ENCODE results near the gene SNX8.
"Not testable (repeated sequence)": the region's sequence is repeated elsewhere in the genome, so short reads cannot be mapped to it uniquely, and the experiment has no call there.

SNX8 gene

DNA sequence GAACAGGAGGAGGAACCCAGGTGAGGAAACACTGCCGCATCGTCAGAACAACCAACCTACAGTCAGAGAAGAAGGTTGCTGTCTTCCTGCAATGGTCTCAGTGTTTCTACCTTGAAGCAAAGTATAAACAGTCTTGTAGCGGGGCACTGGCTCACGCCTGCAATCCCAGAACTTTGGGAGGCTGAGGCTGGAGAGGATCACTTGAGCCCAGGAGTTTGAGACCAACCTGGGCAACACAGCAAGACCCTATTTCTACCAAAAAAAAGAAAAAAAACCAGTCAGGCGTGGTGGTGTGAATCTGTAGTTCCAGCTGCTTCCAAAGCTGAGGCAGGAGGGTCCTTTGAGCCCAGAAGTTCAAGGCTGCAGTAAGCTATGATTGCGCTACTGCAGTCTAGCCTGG, 23.4 kb downstream of the SNX8 start:
- DNase-seq (ENCODE audit: low spot score): no peak

DNA sequence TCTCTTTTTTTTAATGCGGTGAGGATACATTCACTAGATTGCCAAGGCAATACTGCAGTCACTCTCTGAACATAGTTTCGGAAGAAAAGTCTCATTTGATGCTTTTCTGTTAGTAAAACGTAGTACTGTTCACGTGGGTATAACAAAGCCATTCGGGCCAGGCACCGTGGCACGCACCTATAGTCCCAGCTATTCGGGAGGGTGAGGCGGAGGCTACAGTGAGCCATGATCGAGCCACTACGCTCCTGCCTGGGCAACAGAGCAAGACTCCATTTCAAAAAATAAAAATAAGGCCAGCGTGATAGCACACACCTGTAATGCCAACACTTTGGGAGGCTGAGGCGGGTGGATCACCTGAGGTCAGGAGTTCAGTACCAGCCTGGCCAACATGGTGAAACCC, 24.6 kb downstream of the SNX8 start:
- DNase-seq (ENCODE audit: low spot score): no peak

DNA sequence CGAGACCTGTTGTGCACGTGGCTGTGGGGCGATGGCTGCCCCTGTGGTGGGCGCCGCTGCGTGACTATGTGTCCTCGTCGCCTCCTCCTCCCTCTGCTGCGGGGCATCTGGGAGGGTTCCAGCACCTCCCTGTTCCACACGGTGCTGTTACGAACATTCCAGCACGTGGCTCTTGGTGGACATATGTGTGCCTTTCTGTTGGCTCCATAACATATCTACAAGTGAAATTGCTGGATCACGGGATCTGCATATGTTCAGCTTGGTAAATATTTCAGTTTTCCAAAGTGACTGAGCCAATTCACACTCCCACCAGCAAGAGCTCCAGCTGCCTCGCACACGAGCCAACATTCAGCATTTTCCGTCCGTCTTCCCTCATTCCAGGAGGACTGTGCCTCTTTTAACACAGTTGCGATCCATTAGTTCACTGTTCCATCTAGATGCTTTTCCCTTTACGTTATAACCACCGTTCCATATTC, 25.1 kb downstream of the SNX8 start:
- no peak for DNase-seq (ENCODE audit: low spot score)

DNA sequence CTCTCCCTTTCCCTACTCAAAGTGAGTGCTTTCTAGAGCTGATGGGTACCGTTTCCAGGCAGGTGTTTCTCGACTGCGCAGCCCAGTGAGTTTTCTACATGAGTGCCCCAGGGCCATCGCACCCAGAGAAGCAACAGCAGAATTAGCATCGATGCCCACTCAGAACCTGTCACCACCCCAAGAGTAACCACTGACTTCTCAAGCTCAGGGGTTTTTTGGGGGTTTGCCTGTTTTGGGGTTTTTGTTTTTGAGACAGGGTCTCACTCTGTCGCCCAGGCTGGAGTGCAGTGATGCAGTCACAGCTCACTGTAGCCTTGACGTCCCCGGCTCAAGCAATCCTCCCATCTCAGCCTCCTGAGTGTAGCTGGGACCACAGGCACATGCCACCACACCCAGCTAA, 25.7 kb downstream of the SNX8 start:
- no peak for DNase-seq (ENCODE audit: low spot score)

DNA sequence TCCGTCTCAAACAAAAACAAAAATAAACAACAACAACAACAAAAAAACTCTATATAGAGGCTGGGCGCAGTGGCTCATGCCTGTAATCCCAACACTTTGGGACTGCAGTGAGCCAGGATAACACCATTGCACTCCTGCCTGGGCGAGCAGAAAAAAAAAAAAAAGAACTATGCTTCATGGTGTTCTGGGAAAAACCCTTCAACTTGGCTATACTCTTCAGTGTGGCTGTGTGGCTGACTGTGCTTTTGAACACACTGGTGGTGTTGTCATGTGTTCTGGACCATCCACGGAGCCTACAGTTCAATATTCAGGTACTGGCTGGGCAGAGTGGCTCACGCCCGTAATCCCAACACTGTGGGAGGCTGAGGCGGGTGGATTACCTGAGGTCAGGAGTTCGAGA, 26.5 kb downstream of the SNX8 start:
- no peak for DNase-seq (ENCODE audit: low spot score)

DNA sequence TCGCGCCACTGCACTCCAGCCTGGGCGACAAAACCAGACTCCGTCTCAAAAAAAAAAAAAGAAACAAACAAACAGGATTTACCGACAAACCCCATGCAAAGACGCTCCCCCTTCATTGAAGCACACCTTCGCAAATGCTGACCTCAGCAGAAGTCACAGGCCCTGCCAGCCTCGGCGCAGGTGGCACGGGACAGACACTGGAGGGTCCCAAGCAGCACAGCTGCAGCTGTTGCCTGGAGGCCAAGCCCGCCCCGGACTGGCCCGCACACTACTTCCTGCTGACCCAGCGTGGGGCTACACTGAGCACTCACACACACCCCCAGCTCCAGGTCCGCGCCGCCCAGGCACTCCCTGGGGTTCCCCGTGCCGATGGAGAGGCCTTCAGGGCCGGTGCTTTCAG, 31.2 kb downstream of the SNX8 start:
- DNase-seq (ENCODE audit: low spot score): no peak

DNA sequence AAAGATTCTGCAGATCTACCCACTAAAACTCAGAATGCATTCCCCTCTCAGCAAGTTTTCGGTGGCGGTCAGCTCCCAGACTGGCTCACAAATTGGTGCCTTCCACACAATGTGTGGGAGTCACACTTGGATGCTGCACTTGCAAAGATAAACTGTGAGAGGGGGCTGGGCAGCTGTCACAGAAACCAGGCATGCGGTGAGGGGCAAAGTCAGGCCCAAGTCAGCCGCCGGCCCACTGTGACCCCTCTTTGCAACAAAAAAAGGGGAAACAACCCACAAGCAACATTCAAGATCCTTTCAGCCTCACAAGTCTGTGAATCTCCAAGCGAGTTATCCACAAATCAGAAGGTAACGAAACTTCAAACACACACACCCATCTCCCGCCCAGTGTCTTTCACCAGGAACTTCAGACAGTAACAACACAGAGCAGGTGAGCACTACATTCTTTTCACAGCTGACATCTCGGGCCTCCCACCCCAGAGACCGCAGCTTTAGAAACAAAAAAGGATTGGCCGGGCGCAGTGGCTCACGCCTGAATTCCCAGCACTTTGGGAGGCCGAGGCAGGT, 32.0 kb downstream of the SNX8 start:
- no peak for DNase-seq (ENCODE audit: low spot score)

DNA sequence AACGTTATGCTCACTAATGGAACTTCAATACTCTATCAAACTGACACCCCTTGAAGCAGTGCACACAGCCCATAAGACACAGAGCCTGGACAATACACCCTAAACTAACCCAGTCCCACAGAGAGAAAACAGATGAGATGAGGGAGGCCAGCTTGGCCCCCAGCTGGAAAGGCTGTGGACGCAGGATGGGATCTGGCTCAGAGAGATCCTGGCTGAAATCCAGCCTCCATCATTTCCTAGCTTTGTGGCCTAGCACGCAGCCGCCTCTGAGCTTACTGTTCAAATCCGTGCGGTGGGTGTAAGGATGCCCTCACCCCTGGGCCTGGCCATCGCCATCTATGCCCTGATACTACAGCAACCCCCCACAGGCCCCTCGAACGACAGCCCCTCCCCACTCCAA, 32.7 kb downstream of the SNX8 start:
- no peak for DNase-seq (ENCODE audit: low spot score)

DNA sequence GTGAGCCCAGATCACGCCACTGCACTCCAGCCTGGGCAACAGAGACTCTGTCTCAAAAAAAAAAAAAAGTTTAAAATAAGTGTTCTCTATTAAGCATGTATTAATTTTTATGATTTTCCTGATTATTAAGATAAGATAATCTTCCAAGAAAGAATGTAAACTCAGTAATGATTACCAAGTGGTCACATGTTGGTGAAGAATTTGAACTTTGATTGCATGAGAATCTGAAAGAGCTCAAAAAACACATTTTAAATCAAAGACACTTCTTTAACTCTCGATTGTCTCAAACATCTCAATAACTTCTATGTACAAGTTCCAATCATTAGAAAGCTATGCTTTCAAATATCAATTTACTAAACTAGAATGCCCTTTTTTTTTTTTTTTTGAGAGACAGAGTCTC, 33.8 kb downstream of the SNX8 start:
- DNase-seq (ENCODE audit: low spot score): no peak

DNA sequence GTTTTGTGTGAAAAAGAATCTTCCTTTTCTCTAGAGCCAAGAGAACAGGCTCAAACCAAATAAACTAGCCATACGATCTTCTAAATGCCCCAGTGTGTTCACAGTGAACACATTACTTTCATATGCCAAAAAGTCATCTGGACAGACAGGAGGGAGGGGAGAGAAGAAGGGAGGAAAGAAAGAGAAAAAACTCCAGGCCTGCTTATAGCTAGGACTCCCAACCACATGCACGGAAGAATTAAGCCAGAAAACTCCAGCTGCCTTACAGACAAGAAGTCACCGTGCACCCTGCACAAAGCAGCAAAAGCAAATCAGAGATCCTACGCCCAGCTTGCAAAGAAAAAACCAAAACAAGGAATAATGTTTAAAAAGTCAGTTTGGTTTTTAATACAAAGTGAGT, 34.3 kb downstream of the SNX8 start:
- no peak for DNase-seq (ENCODE audit: low spot score)

DNA sequence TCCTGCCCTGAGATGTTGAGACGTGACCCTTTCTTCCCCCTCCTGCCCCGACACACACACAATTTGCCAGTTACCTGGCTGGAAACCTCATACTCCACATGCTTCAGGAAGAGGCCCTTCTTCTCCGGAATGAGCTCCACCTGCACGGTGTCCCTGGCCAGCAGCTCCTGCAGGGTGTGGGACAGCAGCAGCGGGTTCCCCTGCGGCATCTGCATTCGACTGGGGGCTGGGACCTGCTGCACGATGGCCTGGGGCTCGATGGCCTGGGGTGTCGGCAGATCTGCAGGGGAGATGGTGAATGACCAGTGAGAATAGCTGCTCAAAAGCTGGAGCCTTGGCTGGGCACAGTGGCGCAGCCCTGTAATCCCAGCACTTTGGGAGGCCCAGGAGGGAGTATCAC, 36.2 kb downstream of the SNX8 start:
- DNase-seq (ENCODE audit: low spot score): no peak

DNA sequence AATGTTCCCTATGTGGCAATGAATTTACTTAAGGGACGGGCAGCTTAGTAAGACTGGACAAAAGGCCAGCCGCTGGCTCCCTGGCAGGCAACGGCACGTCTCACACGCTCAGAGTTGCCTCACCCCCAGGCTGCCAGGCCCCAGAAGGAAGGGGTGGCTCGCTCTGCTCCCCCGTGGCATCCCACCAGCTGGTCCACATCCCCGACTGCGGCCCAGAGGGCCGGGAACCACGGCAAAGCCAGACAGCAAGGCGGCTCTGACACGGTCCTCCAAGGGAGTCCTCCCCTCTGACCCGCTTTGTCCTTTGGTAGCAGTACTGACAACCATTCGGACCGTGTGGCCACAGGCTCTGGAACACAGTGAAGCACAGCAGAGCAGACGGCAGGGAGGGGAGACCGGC, 38.1 kb downstream of the SNX8 start:
- DNase-seq (ENCODE audit: low spot score): no peak

DNA sequence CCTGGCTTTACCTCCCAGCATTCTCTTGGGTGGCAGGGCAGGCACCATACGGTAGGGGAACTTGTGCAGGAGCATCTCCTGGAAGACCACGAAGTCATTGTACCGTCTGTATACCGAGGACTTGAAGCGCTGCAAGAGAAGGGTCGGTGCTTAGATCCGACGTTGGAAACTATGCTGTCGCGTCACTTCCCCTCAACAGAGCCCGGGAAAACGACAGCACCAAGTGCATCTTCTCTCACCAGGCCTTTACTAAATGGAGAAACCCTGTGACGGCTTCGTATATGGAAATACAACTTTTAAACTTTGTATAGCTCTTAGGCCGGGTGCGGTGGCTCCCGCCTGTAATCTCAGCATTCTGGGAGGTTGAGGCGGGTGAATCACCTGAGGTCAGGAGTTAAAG, 39.1 kb downstream of the SNX8 start:
- DNase-seq (ENCODE audit: low spot score): no peak

DNA sequence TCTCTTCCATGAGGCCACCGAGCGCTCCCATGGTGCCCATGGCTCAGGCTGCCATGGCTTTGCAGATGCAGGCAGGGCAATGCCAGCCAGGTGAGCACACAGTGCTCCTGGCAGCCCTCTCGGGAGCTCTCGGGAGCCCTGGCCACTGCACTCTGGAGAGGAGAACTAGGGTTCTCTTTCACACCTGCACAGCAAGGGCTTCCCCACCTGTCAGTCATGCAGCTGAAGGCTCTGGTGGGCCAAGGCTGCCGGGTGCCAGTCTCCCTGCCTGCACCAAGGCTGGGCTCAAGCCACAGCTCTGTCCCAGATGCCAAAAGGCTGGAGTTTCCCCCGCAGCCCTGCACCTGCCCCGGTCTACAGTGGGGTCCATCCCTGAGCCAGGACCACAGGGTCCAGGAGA, 39.6 kb downstream of the SNX8 start:
- no peak for DNase-seq (ENCODE audit: low spot score)

DNA sequence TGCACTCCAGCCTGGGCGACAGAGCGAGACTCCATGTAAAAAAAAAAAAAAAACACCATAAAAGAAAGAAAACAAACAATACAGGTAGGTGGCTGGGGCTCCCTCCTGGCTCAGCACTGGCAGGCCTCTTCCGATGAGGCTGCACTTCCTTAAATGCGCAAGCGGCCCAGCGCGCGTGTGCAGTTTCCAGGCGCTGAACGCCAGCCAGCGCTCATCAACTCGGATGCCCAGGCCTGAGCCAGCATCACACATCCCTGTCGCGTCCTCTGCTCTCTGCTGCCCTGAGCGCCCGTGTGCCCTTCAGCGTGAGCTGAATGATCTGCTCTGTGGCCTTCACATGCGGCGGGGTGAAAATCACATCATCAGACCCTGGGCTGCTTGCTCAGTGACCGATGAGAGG, 40.4 kb downstream of the SNX8 start:
- no peak for DNase-seq (ENCODE audit: low spot score)

DNA sequence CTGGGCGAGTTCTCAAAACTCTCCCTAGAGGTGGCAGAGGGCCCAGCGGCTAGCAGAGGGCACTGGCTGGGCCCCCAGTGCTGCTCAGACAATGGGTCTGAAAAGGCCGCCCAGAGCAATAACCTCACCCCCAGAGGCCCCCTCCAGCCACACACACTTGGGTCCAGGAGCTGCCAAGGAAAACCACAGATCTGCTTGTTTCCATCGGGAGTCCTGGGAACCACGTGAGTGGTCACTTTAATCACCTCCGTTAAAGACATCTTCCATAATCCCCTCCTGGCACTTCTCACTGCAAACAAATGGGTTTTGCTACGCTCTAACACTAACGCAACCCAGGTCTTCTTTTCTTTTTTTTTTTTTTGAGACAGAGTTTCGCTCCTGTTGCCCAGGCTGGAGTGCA, 42.2 kb downstream of the SNX8 start:
- DNase-seq (ENCODE audit: low spot score): no peak

DNA sequence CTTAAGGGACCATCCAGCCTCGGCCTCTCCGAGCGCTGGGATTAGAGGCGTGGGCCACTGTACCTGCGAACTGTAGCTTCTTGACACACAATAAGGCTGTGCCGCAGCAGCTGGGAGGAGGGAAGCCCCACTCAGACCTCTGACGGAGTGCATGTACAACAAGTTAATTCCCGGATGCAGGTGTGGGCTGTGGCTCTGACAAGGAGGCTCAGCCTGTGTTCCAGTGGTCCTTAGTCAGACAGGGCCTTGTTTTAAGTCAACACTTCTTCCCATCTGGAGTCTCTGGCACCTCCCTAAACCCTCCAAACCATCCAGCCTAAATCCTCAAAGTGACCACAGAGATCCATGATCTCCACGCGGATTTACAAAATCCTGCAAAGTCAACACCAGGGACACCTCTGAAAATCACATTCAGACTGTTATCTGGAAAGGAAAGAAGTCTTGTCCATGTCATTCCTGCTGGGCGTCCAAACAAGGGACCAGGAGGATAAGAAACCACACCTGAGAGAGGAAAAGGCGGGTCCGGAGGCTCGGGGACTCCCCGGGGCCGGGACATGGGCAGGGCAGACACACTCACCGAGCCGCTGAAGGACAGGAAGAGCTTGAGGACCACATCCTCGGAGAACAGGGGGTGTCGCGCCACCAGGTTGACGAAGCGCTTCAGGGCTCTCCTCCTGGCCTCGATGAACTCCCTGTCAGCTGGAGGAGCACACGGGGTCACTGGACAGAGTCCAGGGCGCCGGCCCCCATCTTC, 42.8 kb downstream of the SNX8 start:
- no peak for DNase-seq (ENCODE audit: low spot score)

DNA sequence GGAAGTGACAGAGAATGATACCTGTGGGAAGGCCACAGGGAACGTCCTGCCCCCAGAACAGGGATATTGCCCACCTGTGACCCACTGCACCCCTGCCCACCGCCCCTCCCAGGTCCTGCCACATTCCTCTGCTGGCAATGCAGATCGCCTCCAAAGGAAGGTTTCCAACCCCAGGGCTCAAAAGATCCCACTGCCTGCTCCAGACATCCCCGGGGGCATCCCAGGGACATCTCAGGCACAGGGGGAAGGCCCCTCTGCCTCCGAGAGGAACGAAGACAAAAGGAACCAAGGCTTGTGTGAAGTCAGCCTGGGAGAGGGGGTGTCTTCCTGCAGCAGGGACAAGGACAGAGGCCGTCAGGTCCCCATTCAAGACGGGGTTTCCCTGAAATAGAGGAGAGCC, 43.7 kb downstream of the SNX8 start:
- DNase-seq (ENCODE audit: low spot score): no peak

DNA sequence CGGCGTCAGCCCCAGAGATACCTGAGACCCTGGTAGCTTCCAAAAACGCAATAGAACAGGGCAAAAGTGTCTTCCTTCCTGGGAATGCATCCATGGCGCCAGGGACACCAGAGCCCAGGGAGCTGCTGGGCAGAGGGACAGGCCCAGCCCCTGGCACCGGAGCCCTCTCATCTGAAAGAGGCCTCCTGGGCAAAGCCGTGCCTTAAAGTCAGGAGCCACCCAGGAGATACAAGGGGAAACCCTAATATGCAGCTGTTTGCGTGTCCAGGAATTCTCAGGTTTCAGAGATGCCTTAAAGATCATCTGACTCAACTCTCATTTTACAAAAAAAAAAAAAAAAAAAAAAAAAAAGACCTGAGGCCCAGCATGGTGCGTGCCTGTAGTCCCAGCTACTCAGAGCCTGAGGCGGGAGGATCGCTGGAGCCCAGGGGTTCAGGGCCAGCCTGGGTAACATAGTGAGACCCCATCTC, 44.2 kb downstream of the SNX8 start:
- no peak for DNase-seq (ENCODE audit: low spot score)

DNA sequence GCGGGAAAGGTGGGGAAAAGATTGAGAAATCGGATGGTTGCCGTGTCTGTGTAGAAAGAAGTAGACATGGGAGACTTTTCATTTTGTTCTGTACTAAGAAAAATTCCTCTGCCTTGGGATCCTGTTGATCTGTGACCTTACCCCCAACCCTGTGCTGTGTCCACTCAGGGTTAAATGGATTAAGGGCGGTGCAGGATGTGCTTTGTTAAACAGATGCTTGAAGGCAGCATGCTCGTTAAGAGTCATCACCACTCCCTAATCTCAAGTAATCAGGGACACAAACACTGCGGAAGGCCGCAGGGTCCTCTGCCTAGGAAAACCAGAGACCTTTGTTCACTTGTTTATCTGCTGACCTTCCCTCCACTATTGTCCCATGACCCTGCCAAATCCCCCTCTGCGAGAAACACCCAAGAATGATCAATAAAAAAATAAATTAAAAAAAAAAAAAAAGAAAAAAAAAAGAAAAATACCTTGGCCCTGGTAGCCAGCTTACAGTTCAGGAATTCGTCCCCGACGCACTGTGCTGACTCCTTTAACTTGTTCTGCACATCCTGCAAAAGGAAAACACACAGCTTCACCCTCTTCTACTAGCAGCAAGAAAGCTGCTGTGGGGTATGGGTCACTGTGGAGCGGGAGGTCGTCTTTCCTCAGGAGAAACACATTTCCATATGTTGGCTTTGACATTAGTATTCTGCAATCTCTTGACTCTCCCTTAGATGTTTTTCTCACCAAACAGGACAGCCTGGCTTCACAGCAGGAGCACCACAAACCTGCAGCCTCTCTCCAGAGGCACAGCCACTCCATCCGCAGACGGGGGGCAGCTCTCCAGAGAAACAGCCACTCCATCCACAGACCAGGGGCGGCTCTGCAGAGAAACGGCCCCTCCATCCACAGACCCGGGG, 44.9 kb downstream of the SNX8 start:
- DNase-seq (ENCODE audit: low spot score): not testable (repeated sequence)

DNA sequence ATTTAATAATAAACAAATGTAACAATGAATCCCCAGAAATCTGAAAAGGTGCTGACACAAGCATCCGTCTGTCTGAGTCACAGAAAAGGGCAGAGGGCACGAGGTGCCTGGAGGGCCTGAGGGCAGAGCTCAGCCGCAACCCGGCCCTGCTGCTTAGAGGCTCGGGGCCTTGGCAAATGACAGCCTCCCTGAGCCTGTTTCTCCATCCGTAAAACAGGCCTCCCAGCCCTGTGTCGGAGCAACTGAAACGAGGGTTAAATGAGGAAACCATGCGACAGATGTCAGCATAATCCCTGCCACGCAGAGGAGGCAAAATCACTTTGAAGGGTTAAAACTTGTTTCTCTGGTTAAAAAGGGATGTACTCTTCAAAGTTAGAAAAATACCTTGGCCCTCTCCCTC, 47.3 kb downstream of the SNX8 start:
- DNase-seq (ENCODE audit: low spot score): no peak

DNA sequence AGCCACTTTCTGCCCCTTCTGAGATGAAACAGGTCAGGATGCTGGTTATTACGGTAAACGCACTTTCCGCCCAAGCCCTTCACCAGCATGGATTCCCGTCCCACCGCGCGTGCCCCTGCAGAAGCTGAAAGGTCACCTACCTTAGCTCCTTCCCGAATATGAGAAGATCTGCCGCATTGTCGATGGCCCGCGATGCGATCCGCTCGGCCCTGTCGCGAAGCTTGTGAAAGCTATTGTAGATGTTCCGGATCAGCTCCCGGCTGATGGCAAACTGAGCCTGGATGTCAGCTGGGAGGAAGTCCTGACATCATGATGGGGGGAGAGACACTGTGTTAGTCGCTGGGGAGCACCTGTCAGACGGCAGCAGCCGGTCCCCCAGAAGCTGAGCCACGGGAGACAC, 50.1 kb downstream of the SNX8 start:
- no peak for DNase-seq (ENCODE audit: low spot score)

DNA sequence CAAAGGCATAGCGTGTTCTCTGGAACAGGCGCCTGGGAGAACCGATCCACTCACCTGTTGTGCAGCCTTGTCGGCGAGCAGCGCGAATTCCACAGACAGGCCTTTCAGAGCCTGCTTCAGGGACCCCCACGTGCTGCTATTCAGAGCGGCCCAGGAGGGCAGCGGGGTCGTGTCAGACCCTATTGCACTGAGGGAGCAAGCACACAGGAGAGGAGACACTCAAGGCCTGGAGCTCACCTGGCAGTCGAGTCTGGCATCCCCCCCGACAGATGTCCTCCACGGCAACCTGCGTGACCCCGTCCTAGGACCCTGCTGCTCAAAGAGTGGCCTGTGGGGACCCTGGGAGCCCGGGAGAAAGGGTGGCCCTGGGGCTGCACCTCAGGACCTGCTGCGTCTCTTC, 51.1 kb downstream of the SNX8 start:
- DNase-seq (ENCODE audit: low spot score): no peak
